Measurements from ENCODE around the gene THOC2. TPM values are rescaled to one million over a fixed set of nuclear protein-coding genes. Genes with fewer than 3 reads are reported as not detected.
"Not testable (repeated sequence)": the region's sequence is repeated elsewhere in the genome, so short reads cannot be mapped to it uniquely, and the experiment has no call there.

The THOC2 gene, protein sequence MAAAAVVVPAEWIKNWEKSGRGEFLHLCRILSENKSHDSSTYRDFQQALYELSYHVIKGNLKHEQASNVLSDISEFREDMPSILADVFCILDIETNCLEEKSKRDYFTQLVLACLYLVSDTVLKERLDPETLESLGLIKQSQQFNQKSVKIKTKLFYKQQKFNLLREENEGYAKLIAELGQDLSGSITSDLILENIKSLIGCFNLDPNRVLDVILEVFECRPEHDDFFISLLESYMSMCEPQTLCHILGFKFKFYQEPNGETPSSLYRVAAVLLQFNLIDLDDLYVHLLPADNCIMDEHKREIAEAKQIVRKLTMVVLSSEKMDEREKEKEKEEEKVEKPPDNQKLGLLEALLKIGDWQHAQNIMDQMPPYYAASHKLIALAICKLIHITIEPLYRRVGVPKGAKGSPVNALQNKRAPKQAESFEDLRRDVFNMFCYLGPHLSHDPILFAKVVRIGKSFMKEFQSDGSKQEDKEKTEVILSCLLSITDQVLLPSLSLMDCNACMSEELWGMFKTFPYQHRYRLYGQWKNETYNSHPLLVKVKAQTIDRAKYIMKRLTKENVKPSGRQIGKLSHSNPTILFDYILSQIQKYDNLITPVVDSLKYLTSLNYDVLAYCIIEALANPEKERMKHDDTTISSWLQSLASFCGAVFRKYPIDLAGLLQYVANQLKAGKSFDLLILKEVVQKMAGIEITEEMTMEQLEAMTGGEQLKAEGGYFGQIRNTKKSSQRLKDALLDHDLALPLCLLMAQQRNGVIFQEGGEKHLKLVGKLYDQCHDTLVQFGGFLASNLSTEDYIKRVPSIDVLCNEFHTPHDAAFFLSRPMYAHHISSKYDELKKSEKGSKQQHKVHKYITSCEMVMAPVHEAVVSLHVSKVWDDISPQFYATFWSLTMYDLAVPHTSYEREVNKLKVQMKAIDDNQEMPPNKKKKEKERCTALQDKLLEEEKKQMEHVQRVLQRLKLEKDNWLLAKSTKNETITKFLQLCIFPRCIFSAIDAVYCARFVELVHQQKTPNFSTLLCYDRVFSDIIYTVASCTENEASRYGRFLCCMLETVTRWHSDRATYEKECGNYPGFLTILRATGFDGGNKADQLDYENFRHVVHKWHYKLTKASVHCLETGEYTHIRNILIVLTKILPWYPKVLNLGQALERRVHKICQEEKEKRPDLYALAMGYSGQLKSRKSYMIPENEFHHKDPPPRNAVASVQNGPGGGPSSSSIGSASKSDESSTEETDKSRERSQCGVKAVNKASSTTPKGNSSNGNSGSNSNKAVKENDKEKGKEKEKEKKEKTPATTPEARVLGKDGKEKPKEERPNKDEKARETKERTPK (N-terminal part only)
- 10 to 100 TPM; 69.8 to 72.7 TPM for total RNA-seq

DNA sequence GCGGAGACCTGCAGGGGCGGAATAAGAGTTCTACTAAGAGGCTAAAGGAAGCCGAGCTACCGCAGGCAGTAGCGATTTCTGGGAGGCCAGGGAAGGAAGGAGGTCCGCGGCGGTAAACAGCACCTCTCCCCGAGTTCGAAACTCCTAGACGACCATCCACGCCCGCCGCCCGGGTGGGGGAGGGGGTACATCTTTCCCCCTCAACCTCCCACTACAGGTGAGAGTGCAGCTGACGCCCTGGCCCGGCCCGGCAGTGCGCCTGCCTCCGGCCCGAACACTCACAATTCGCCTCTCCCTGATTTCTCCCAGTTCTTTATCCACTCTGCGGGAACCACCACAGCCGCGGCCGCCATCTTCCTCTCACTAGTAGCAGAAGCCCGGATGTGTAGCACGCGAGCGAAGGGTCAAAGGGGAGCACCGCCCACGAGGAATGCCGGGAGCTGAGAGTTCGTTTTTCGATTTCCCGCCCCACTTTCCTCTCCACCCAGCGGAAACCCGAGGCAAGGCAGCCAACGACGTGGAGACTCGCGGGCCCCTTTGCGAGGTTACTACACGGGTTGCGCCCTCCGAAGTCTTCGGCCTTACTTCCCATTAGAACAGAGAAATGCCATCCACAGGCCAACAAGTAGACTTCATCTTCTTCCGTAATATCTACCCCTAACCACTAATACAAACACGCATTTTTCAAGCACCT lies at the start of gene THOC2:
Gene THOC2 (minus strand): TSS at position 383 of the 694 bp plus-strand sequence. CDS start 30 bp downstream, at position 353.
- ChIA-PET POLR2A (no interaction called here), CTCF (interaction anchor here (0.6 kb wide), 2 partner anchors 9 to 15 kb away, joined by 3 read pairs; no protein-coding TSS in a partner anchor)

DNA sequence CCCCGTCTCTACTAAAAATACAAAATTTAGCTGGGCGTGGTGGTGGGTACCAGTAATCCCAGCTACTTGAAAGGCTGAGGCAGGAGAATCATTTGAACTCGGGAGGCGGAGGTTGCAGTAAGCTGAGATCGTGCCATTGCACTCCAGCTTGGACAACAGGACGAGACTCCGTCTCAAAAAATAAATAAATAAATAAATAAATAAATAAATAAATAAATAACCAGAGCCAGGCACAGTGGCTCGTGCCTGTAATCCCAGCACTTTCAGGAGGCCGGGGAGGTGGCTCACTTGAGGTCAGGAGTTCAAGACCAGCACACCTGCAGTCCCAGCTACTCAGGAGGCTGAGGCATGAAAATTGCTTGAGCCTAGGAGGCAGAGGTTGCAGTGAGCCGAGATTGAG lies 48.9 kb upstream of the THOC2 start:
- CTCF ChIA-PET, POLR2A ChIA-PET: not testable (repeated sequence)

DNA sequence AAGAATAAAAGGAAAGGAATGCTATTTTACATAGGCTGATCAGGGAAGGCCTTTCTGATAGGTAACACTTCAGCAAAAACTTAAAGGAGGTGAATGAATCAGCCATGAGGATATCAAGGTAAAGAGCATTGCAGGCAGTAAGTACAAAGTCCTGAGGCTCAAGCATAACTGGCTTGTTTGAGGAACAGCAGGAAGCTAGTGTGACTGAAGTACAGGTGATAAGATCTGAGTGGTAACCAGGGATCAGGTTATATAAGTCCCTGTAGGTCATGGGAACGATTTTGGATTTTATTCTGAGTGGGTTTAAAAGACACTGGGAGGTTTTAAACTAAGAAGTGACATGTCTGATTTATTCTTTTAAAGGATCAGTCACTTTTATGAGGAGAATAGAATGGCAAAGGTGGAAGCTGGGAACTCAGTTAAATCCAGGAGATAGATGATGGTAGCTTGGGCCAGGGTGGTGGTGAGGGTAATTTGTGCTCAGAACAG lies 47.1 kb upstream of the THOC2 start:
- CTCF ChIA-PET = interaction anchor here (0.8 kb wide), 1 partner anchor 182 kb away, joined by 3 read pairs; no protein-coding TSS in a partner anchor
- POLR2A ChIA-PET = no interaction called here

DNA sequence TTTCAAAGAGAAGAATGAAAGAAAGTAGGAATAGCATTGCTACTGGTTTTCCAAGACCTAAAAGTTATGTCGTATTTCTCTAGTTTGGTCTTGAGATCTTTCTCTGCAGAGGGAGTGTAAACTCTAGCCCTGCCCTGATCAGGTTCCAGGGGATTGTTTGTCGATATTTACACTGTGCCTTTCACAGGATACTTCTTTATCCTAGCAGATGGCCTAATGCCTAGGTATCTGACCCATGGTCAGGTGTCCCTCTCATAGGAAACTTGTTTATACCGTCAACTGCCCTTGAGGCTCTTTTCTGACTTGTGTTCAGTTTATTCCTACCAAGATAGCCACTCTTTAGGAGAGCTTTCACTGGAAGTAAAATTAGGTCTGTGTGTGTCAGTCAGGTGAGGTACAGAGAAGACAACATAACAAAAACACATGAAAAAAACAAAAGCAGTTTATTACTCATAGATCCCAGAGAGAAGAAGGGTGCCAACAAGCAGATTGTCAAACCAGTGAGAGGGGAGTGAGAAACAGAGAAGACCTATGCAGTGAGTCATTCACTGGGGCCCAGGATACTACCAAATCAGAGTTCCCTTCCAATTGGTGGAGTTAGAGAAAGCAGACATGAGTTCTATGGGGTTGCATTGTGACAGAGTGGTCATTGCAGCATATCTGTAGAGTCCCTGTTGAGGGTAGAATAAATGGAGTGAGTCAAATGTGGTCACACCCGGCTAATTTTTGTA lies 40.6 kb upstream of the THOC2 start:
- CTCF ChIA-PET = no interaction called here
- POLR2A ChIA-PET = no interaction called here

DNA sequence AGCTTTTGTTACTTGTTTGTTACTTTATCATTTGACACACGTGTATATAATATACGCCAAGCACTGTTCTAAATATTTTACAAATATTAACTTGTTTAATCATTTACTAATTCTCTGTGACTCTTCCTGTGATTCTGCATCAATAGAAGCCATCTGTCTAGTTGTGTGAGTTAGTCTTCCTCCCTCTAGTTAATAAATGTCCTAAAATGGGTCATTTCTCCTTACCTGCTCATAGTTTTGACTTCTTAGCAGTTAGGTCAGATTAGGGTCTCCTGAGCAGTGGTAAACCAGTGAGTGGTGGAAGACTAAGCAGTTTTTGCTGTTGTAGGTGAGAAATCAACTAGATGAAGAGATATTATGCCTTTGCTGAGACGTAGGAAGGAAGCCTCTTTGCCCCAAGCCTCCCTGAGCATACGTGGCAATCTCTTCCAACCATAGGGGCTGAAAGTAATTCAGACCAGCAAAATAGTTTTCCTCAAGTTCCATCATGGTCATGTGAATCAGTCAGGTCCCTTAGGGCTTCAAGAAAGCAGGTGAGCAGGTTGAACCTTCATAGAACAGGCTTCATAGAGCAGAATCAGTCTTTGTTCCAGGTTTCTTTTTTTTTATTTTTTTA lies 38.7 kb upstream of the THOC2 start:
- ChIA-PET CTCF (no interaction called here), POLR2A (no interaction called here)

DNA sequence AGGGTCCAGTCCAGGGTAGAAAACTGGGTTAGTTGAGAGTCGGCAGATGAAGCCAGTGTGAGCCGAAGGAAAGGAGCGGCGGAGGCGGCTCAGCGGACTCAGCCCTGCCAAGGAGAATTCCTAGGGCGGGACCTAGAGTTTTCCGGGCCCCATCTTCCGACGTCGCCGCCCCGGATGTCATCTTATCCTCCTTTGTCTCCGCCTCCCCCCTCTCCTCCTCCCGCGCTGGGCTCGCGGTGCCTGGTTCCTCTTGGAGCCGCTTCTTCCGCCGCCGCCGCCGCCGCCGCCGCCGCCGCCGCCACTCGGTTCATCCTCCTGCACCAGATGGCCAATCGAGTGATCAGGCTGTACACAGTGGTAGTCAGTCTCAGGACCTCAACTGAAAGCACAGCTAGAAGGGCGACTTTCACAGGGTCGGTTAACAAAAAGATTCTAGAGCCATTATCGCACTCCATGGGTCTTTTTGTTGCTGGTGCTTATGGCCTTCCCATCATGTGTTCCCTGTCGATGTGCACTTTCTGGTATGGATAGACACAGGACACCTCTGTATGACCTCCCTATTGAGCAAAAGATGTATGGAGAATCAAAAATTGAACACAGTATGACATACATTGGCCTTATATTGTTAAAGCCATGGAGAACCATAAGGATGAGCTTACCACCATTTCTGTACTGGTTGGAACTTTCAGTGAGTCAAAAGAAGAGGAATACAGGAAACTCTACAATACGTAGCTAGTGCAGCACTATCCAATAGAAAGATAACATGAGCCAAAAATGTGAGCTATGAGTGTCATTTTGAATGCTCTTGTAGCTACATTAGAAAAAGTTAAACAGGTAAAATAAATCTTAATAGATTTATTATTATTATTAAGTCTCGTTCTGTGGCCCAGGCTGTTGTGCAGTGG lies 32.4 kb upstream of the THOC2 start:
- POLR2A ChIA-PET = interaction anchor here (0.6 kb wide), 2 partner anchors 70 to 267 kb away, joined by 4 read pairs; no protein-coding TSS in a partner anchor
- CTCF ChIA-PET = interaction anchor here (1.1 kb wide), 1 partner anchor 12 kb away, joined by 3 read pairs; no protein-coding TSS in a partner anchor

DNA sequence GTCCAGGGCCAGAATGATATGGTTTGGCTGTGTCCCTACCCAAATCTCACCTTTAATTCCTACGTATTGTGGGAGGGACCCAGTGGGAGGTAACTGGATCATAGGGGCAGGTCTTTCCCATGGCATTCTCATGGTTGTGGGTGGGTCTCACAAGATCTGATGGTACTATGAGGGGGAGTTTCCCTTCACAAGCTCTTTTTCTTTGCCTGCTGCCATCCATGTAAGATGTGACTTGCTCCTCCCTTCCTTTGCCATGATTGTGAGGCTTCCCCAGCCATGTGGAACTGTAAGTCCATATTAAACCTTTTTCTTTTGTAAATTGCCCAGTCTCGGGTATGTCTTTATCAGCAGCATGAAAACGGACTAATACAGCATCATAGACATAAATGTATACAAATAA lies 27.0 kb upstream of the THOC2 start:
- POLR2A ChIA-PET, CTCF ChIA-PET: not testable (repeated sequence)

DNA sequence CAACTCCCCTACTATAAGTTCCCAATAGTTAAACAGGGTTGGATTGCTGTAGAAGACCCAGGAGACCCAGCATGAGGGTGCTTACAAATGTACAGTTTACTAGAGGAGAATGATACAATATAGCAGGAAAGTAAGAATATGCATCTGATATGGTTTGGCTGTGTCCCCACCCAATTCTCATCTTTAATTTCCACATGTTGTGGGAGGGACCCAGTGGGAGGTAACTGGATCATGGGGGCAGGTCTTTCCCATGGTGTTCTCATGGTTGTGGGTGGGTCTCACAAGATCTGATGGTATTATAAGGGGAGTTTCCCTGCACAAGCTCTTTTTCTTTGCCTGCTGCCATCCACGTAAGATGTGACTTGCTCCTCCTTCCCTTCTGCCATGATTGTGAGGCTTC lies 24.9 kb upstream of the THOC2 start:
- CTCF ChIA-PET, POLR2A ChIA-PET: not testable (repeated sequence)

DNA sequence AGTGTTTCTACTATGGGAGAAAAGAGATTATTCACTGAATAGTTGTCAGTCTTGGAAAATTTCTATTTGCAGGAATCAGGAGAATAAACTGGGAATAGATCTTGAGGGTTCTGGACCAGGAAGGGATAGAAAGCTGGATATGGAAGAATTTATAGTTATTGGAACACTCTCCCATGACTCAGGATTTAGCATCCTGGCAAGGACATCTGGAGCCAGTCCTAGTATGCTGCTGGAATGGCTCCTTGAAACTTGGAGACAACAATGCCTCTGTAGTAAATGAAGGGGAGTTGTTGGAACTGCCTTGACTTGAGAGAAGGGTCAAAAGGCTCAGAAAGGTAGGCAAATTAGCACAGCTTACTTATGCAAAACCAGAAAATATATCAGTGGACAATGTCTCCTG lies 23.5 kb upstream of the THOC2 start:
- ChIA-PET POLR2A (no interaction called here), CTCF (no interaction called here)

DNA sequence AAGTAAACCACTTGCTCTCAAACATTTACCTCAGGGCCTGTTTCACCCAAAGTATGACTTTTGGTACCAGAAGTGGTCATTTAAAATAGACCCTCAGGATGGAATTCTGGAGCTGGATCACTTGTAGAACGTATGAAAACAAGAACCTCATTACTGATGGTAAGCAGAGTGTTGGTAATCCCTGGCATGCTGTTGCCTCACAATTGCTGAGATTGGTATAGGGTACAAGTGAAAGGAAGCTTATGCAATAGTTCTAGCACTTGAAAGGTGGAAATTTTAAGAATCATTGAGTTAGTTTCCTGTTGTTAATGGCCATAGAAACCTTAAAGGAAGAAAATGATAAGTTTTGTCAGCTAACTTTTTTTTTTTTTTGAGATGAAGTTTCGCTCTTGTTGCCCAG lies 22.3 kb upstream of the THOC2 start:
- POLR2A ChIA-PET = no interaction called here
- CTCF ChIA-PET = no interaction called here

DNA sequence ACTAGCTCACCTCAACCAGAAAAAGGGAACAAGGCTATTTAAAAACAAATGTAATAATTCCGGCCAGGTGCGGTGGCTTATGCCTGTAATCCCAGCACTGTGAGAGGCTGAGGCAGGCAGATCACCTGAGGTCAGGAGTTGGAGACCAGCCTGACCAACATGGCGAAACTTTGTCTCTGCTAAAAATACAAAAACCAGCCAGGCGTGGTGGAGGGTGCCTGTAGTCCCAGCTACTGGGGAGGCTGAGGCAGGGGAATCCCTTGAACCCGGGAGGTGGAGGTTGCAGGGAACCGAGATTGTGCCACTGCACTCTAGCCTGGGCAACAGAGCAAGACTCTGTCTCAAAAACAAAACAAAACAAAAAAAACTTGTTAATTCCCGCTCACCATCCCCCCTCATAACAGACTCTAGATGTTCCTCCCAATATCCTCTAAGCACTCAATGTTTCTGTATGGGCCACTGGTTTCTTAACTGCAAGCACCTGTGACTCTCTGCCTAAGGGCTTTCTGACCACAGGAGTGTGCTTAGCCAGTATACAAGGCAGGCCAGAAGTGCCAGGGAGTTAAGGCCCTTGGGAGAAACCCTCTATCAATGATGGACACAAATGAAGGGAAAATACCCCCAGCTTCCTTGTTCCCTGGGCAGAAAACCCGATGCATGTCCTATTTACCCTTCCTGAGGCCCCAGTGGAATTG lies 21.0 kb upstream of the THOC2 start:
- ChIA-PET CTCF (no interaction called here), POLR2A (no interaction called here)

DNA sequence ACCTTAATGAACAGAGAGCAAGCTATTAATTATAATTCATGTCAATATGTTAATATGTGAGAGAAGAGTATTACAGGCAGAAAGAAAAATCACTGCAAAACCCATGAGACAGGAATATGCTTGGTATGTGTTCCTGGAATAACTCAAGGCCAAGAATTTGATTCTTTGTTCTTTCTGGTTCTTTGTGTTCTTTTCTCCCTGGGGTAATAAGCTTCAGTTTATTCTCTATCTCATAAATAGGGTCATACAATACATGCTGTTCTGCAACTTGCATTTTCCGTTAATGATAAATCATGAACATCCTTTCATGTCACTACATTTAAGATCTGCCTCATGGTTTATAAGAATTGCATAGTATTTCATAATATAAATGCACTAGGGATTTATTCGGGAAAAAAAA lies 16.8 kb upstream of the THOC2 start:
- ChIA-PET CTCF (no interaction called here), POLR2A (no interaction called here)

DNA sequence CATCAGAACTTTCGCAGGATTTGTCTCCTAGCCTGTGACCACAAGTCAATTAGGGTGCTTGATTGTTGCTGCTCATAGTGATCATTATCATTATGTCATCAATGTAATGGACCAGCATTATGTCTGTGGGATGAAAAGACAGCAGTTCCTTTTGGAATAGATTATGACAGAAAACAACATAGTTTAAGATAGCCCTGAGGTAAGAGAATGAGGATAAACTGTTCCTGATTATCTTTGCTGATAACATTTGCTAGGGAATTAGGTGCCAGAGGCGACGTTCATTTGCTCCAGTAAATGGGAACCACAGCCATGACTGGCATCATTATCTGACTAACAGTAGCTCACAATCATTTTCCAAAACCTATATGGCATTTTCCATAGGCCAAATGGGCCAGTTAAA lies 12.7 kb upstream of the THOC2 start:
- CTCF ChIA-PET = no interaction called here
- POLR2A ChIA-PET = no interaction called here

DNA sequence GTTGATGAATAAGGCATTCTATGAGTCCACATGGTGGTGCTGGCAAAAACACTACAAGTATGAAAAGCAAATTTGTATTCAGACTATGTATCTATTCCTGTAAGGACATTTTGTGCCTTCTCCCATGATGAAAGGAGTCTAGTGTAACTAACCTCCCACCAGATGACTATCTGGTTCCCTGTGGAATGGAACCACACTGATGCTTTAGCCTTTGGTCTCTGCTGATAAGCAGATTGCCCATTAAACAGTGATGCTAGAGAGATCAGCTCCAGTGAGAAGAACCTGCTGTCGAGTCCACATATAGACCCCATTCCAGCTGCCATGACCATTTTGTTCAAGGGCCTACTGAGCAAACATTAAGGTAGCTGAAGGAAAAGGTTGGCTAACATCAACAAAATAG lies 10.5 kb upstream of the THOC2 start:
- POLR2A ChIA-PET = no interaction called here
- CTCF ChIA-PET = no interaction called here

DNA sequence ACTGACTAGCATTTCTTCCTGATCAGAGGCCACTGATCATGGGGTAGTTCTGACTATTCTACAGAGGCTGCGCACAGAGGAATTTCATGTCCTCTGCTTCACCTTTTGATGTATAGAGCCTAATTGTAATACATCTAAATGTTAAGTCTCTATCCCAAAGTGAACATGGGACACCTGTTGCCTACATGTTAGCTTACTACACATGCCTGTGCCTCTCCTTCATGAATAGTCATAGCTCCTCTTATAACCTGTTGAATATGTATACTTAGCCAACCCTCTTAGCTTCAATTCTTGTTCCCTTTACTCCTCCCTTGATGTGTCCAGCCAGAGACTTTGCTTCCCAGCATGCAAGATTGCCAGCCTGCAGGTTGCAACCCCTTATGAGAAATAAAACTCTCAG lies 9.6 kb upstream of the THOC2 start:
- ChIA-PET POLR2A (no interaction called here), CTCF (no interaction called here)

DNA sequence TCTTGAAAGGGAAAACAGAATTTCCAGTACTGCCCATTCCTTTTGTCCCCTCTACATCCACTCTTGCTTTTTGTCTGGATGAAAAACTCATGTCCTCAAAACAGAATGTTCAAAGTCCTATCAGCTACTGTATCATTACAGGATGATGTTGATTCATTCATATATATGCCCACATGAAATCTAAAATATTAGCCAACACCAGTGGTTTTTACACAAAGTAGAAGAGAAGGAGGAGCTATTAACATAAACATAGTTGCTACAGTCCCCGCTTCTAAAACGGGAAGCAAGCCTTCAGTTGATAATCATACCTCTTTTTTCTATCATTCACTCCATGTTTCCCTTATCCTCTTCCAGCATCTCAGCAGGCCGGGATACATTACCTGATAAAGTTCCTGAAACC lies 7.7 kb upstream of the THOC2 start:
- CTCF ChIA-PET = no interaction called here
- POLR2A ChIA-PET = no interaction called here

DNA sequence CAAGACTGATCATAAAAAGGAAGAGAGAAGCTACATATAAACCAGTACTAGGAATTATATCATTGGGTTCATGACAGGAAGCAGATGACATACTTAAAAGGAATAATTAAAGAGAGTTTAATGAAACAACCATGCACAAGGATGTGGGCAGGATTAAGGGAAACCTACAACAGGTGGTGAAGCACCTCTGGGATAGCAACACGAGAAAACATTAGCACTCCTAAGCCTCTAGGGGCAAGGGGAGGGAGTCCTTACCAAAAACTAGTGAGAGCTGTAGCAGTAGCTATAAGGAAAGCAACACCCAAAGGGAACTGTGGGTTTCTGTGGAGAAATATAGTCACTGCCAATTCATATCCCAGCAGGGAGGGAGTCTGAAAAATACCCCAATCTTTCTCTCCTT lies 7.2 kb upstream of the THOC2 start:
- POLR2A ChIA-PET = no interaction called here
- CTCF ChIA-PET = no interaction called here

Data from activated CD8-positive, alpha-beta memory T cell treated with anti-CD3 and anti-CD28 coated beads for 36 hours (primary cell).